T-helper 2 cell treated with Interferon-gamma antibody and Interleukin-4, amounts not matched to agents 5 μg/mL and 100 μg/mL, for 36 hours (primary cell): ENCODE data around the gene FSTL3.
"Not testable (repeated sequence)": the region's sequence is repeated elsewhere in the genome, so short reads cannot be mapped to it uniquely, and the experiment has no call there.

ENCODE experiments used
- DNase-seq: peaks from one replicate; pipeline ENCODE4 v3.0.0; 2021; ENCODE audit warnings: low spot score
- H3K27ac Mint-ChIP-seq: one replicate; pipeline ENCODE4 v1.8.0; 2021; ENCODE audit warnings: mild to moderate bottlenecking, mixed read lengths
- H3K27me3 Mint-ChIP-seq: one replicate; pipeline ENCODE4 v1.8.0; 2021; ENCODE audit warnings: low read depth, mixed read lengths
- H3K36me3 Mint-ChIP-seq: one replicate; pipeline ENCODE4 v1.8.0; 2021; ENCODE audit warnings: low read depth, mixed read lengths
- H3K4me1 Mint-ChIP-seq: one replicate; pipeline ENCODE4 v1.8.0; 2021; ENCODE audit warnings: low read depth, mixed read lengths
- H3K4me3 Mint-ChIP-seq: one replicate; pipeline ENCODE4 v1.8.0; 2022; ENCODE audit warnings: mild to moderate bottlenecking, moderate library complexity, mixed read lengths
- H3K9me3 Mint-ChIP-seq: one replicate; pipeline ENCODE4 v1.8.0; 2021; ENCODE audit warnings: mixed read lengths

Gene FSTL3

GRCh38 chr19:718251-718951, 42.2 kb downstream of the FSTL3 start:
- DNase-seq, result no peak
- Mint-ChIP-seq H3K9me3 (peaks cover 4% of the 10 kb centered on the region), H3K4me1 (no peaks in the 10 kb centered on the region), H3K27me3 (peaks cover 14% of the 10 kb centered on the region), H3K4me3 (no peak overlapping the region), H3K27ac (no peak overlapping the region), H3K36me3 (no peaks in the 10 kb centered on the region)

GRCh38 chr19:718991-719512, 42.9 kb downstream of the FSTL3 start:
- Mint-ChIP-seq H3K4me1 (no peaks in the 10 kb centered on the region), H3K27ac (no peak overlapping the region), H3K36me3 (no peaks in the 10 kb centered on the region), H3K9me3 (peaks cover 4% of the 10 kb centered on the region), H3K4me3 (no peak overlapping the region), H3K27me3 (peaks cover 14% of the 10 kb centered on the region)
- DNase-seq, result no peak

- no peaks in the 10 kb centered on the region for H3K36me3 Mint-ChIP-seq
- DNase-seq, result no peak
- peaks cover 14% of the 10 kb centered on the region for H3K27me3 Mint-ChIP-seq
- no peaks in the 10 kb centered on the region for H3K4me1 Mint-ChIP-seq
- H3K9me3 Mint-ChIP-seq, result peaks cover 4% of the 10 kb centered on the region
- no peak overlapping the region for H3K27ac Mint-ChIP-seq
- no peak overlapping the region for H3K4me3 Mint-ChIP-seq
Observed at GRCh38 chr19:719636-720344, 43.6 kb downstream of the FSTL3 start.

GRCh38 chr19:720345-721160, 44.4 kb downstream of the FSTL3 start:
- no peak for DNase-seq
- Mint-ChIP-seq H3K27me3 (peaks cover 14% of the 10 kb centered on the region), H3K9me3 (peaks cover under 1% of the 10 kb centered on the region), H3K4me1 (no peaks in the 10 kb centered on the region), H3K27ac (no peak overlapping the region), H3K4me3 (no peak overlapping the region), H3K36me3 (no peaks in the 10 kb centered on the region)

- Mint-ChIP-seq H3K9me3 (no peaks in the 10 kb centered on the region), H3K27me3 (peaks cover 11% of the 10 kb centered on the region), H3K4me3 (no peak overlapping the region), H3K4me1 (no peaks in the 10 kb centered on the region), H3K36me3 (no peaks in the 10 kb centered on the region), H3K27ac (no peak overlapping the region)
- DNase-seq, result no peak
Observed at GRCh38 chr19:722553-723101, 46.4 kb downstream of the FSTL3 start.

- DNase-seq, result no peak
- Mint-ChIP-seq H3K9me3 (no peaks in the 10 kb centered on the region), H3K4me1 (no peaks in the 10 kb centered on the region), H3K27ac (no peak overlapping the region), H3K36me3 (no peaks in the 10 kb centered on the region), H3K27me3 (peaks cover 7% of the 10 kb centered on the region), H3K4me3 (no peak overlapping the region)
Observed at GRCh38 chr19:723247-723646, 47.1 kb downstream of the FSTL3 start.

- Mint-ChIP-seq H3K27me3 (peaks cover 3% of the 10 kb centered on the region), H3K4me3 (no peak overlapping the region), H3K4me1 (no peaks in the 10 kb centered on the region), H3K27ac (no peak overlapping the region), H3K36me3 (no peaks in the 10 kb centered on the region), H3K9me3 (no peaks in the 10 kb centered on the region)
- no peak for DNase-seq
Observed at GRCh38 chr19:723714-724113, 47.5 kb downstream of the FSTL3 start.

- DNase-seq, result no peak
- Mint-ChIP-seq H3K4me3 (no peak overlapping the region), H3K9me3 (no peaks in the 10 kb centered on the region), H3K4me1 (no peaks in the 10 kb centered on the region), H3K36me3 (no peaks in the 10 kb centered on the region), H3K27ac (no peak overlapping the region), H3K27me3 (peaks cover 3% of the 10 kb centered on the region)
Observed at GRCh38 chr19:725461-726089, 49.4 kb downstream of the FSTL3 start.

GRCh38 chr19:726993-727956, 51.1 kb downstream of the FSTL3 start:
- DNase-seq, result no peak
- no peaks in the 10 kb centered on the region for H3K27me3 Mint-ChIP-seq
- no peak overlapping the region for H3K4me3 Mint-ChIP-seq
- no peaks in the 10 kb centered on the region for H3K4me1 Mint-ChIP-seq
- H3K9me3 Mint-ChIP-seq, result no peaks in the 10 kb centered on the region
- no peaks in the 10 kb centered on the region for H3K36me3 Mint-ChIP-seq
- H3K27ac Mint-ChIP-seq, result no peak overlapping the region

- Mint-ChIP-seq H3K9me3 (no peaks in the 10 kb centered on the region), H3K27me3 (no peaks in the 10 kb centered on the region), H3K36me3 (no peaks in the 10 kb centered on the region)
Observed at GRCh38 chr19:728011-728410, 51.8 kb downstream of the FSTL3 start.

GRCh38 chr19:729564-729963, 53.4 kb downstream of the FSTL3 start:
- DNase-seq, H3K4me3 Mint-ChIP-seq: not testable (repeated sequence)

More at GRCh38 chr19:728011-728410, 51.8 kb downstream of the FSTL3 start:
- Mint-ChIP-seq H3K4me3 (no peak overlapping the region), H3K4me1 (peaks cover 2% of the 10 kb centered on the region), H3K27ac (no peak overlapping the region)
- no peak for DNase-seq

GRCh38 chr19:729965-730668, 53.9 kb downstream of the FSTL3 start:
- H3K36me3 Mint-ChIP-seq, result no peaks in the 10 kb centered on the region
- DNase-seq, result no peak
- H3K27ac Mint-ChIP-seq, result no peak overlapping the region
- peaks cover 7% of the 10 kb centered on the region for H3K4me1 Mint-ChIP-seq
- no peaks in the 10 kb centered on the region for H3K27me3 Mint-ChIP-seq
- H3K9me3 Mint-ChIP-seq, result no peaks in the 10 kb centered on the region
- no peak overlapping the region for H3K4me3 Mint-ChIP-seq

More at GRCh38 chr19:729564-729963, 53.4 kb downstream of the FSTL3 start:
- H3K27ac Mint-ChIP-seq, H3K4me1 Mint-ChIP-seq, H3K27me3 Mint-ChIP-seq, H3K36me3 Mint-ChIP-seq, H3K9me3 Mint-ChIP-seq: not testable (repeated sequence)
